Activated gamma-delta T cell (primary cell): ENCODE results near the gene DNAL4.

ENCODE experiments used
- DNase-seq: peaks from one replicate; lab custom pipeline; 2025; lab: John Stamatoyannopoulos, UW

DNAL4 gene

DNA sequence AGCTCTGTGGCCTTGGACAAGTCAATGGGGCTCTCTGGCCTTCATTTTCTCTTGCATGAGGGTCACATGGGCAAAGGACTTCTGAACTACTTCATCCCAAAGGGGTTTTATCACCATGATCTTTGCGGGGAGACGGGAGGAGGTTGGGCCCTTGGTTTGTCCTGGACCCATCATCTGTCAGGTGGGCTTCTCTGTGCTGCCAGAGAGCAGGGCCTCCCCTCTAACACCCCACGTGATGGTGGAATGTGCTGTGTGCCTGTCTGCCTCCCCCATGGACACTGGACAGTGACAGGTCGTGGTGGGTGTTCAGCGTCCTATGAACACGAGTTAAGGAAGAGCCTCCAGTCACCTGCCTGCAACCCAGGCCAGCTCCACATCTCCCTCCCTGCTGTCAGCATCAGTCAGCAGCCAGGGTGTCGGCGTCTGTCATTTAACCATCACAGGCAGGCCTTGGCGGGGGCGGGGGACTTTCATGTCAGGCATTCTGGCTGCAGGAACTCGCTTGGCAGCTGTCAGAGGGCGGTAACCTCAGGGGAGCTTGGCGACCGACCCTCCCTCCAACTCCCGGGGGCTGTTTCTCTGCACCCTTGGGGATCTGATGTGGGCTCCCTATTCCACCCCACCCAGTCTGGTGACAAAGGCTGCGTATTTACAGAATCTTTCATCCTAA, 35.5 kb downstream of the DNAL4 start:
- no peak for DNase-seq

DNA sequence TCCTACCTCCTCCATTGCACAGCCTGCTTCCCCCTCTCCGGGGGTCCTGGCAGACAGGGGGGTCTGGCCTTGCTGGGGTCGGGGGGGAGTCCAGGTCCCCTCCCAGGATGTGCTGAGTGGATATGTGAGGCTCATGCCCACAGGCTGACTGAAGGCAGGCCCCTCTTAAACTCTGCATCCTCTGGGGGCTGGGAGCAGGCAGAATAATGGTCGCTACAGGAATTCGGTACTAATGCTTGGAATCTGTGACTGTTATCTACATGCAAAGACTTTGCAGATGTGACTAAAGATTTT, 36.5 kb downstream of the DNAL4 start:
- DNase-seq = no peak

DNA sequence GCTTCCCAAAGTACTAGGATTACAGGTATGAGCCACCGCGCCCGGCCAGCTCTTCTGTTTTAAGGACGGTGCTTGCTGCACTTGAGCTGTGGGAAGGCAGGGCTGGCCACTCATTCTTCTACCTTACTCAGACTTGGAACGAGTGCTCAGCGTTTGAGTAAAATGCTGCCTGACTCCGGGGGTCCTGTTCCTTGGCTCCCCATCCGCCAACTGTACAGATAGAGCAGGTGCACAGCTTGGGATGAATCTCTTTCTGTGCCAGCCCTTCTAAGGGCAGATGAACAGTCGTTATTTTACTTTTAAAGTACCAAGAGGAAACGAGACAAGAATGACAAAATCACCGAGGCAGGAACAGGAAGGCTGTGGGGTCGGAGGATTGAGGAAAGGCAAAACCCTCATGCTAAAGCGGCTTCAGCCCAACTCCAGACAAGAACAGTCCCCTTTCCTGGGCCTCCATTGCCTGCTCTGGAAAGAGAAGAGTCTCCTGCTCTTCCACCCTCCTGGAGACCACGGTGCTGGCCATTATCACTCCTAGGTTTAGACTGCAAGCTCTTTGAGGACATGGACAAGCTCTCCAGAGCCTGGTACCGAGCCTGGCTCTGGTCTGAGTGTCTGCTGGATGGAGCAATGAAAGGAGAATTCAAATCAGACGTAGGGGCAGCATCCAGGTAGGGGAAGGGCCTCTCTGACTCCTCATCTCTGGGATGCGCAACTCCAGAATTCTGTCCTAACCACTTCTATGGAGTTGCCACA, 37.1 kb downstream of the DNAL4 start:
- DNase-seq = no peak

DNA sequence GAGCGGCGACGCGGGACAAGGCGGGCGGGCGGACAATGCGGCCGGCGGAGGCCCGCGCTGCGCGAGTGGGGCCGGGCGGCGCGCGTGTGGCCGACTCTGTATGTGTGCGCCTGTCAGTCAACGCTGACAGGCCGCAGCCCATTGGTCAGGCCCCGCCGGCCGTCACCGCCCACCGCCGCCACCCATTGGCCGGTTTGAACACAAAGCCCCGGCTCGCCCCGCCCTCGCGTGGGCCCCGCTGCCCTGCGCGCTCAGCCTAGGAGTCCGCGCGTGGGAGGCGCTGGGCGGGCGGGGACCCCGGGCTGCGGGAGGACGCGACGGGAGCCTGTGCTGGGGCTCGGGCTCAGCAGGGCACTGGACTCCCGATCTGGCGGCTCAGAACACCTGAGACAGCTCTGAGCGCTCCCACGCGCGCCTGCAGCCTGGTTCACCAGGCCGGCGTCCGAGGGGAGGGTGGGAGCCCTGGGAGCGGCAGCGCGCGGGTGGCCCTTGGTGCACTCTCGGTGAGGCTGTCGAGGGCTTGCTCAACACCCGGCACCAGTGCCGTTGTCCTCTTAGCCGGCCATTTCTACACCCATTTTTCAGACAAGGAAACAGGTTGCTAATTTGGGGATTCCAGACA, 37.9 kb downstream of the DNAL4 start, which contains the start of gene SUN2:
TSS of gene SUN2 (minus strand) at position 88 of the 622 bp plus-strand sequence. CDS start 3,370 bp downstream, outside the sequence.
- DNase-seq = peak; percentile 94

DNA sequence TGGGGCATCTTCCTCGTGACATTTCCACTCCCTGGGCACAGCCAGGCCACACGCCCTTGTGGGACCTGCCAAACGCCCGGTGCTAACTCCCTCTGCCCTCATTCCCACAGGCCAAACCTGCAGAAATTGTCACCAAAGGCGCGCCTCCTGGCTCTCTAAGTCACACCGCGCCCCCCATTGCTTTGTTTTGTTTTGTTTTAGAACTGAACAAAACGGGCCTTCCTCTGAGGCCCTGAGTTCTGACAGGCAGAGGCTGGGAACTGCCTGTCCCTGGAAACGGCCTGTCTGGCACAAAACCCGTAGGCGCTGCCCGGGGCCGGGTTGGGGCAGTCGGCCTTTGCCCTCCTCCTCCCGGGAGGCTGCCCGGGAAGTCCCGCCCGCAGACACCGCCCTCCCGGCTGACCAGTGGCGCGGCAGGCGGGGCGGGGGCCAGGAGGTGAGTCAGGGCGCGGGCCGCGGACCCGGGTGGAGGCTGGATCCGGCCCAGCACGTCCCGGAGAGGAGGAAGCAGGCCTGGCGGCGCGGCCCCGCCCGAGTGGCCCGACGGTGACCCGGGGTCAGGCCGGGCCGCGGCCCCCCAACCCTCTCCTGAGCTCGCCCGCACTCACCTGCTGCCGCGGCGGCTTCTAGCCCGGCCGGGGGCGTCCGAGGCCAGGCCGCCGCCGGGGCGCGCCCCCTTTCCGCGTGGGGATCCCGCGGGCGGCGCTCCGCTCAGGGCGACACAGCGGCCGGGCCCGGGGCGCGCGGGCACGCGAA, 38.6 kb downstream of the DNAL4 start:
- DNase-seq = peak; percentile 56

DNA sequence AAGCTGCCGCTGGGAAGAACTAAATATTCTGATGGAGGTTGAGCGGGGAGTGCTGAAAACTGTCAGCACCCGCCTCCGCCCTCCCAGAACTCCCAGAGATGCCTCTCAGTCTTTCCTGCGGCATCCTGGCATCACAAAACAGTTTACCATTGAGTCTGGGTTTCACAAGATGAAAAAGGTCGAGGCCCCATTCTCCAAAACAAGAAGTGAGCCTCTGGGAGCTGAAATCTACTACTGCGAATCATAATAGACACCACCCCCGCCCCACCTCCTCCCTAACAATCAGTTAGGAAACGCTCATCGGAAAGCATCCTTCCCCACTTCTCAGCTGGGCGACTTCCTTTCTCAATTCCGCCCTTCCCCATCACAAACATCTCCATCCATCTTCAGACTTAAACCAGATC, 39.2 kb downstream of the DNAL4 start:
- DNase-seq = no peak

DNA sequence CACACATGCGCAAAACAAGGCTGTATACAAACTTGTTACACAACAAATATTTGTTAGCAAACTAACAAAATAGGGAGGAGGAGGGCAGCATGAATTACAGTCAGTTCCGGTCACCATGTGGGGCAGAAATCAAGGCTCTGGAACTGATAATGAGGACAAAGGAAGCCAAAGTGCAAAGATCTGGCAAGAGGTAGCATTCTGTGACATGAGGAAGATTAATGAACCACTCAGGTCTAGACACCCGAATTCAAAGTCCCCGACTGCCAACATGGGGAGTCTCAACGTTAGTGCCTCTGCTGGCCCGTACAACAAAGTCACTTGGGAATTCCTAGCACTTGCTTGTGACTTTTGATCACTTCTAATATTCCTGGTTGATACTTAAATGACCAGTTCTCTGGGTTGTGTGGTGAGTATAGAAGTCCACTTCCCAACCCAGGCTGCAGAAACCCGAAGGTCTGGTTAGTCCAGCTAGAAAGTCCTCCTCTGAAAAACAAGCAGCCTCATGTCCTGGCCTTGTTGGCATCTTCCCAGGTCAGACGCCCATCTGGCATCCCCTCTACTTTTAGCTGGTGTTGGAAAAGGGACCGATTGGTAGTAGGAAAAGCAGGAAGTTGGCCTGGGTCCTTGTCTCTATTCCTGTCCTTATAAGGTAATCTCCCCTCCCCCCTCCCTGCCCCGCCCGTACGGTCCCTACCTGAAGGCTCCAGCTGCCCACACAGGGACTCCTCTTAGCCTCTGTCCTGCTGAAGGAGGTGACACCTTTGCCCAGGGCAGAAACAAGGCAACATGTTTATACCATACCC, 39.8 kb downstream of the DNAL4 start:
- DNase-seq = no peak

DNA sequence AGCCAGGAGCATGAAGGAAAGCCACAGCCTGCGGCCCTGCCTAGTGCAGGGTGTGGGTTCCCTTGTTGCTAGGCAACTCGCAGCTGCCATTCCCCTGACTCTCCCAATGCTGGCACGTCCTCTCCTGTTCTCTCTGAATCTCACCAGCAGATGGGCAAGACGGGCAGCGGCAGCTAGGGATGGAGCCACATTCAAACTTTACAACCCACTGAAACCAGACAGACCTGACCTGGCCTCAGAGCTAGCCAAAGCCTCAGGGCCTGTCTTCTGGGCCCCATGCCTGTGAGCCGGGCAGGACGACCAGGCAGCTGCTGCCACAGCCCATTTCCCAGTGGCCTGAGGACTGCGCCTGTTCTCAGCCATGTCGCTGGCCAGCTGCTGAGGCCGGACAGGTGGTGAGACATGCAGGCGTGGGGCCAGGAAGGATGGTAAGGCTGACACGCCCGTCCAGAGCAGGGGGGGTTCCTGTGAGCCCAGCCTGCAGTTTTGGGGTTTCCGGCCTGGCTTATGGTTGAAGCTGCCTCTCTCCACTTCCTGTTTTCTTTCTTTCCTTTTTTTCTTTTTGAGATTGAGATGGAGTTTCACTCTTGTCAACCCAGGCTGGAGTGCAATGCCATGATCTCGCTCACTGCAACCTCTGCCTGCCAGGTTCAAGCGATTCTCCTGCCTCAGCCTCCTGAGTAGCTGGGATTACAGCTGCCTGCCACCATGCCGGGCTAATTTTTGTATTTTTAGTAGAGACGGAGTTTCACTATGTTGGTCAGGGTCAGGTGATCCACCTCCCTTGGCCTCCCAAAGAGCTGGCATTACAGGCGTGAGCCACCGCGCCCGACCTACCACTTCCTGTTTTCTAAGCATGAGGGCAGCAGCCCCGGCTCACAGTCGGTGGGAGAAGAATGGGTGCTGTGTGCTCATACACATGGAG, 42.3 kb downstream of the DNAL4 start:
- peak; percentile 37 for DNase-seq

DNA sequence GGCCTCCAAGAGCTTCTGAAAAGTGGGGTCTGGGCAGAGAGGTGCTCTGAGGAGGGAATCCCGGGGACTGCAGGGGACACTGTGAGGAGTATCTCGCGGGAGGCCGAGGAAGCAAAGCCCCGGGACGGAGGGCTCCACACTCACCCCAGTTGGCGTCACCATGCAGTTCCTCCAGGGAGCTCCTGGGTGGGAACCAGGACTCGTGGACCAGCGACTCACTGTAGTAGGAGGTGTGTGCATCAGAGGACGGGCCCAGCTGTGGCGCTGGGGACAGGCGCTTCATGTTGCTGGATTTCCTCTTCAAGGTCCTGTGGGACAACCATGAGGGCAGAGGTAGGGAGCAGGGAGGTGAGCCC, 42.9 kb downstream of the DNAL4 start:
- DNase-seq = no peak

DNA sequence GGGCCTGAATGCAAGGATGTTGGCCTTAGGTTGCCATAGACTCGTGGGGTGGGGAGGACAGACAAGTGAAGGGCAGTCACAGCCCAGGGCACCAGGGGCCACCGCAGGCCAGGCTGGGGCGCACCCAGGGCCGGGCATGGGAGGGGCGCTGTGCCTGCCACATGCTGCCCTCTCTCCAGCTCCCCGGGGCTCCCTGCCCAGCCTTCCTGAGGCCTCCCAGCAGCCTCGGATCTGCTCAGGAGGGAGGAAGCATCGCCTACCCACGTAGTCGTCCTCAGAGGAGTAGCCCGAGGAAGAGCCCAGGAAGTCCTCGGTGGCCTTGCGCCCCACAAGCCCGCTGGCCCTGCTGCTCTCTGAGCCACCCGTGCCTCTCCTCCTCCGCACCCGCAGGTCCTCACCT, 43.3 kb downstream of the DNAL4 start:
- no peak for DNase-seq

DNA sequence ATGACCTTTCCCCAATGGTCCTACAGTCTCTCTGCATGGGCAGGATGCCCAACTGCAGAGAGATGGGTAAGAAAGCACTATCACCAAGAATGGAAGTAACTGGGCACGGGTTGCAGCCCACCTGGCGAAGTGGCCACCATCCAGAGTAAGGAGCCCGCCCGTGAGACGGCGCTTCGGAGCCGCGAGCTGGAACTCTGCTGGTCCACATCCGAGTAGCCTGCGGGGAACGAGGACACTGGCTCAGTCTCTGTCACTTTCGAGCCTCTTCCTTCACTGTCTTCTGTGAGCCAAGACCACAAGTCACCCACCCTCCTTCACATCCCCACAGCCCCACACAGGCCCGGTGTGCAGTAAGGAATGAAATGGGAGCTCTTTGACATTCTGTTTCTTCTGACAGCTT, 43.8 kb downstream of the DNAL4 start:
- DNase-seq = no peak

DNA sequence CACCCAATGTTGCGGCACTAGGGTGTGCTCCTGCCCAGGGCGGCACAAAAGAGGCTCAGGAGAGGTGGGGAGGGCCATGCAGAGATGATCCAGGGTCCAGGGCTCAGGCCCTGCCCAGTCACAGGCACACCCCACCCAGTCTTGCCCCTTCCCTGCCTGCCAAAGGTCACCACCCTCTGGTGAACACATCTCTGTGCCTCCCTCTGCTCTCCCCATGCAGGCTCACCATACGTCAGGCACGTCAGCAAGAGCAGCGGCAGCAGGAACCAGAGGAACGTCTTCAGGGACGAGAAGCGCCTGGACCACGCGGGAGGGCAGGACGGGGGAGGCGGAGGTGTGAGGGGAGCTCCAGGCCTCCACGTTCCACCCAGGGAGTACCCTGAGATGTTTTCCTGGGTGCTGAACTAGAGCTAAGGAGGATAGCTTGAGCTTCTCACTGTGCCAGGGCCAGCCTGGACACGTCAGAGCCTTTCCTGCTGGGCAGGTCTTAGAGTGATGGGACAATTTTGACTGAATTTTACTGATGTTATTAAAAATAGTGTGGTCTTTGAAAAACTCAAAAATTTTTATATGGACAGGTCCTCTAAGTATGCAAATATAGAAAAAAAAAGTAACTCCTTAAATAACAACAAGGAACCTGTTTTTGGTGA, 45.3 kb downstream of the DNAL4 start:
- DNase-seq = no peak

DNA sequence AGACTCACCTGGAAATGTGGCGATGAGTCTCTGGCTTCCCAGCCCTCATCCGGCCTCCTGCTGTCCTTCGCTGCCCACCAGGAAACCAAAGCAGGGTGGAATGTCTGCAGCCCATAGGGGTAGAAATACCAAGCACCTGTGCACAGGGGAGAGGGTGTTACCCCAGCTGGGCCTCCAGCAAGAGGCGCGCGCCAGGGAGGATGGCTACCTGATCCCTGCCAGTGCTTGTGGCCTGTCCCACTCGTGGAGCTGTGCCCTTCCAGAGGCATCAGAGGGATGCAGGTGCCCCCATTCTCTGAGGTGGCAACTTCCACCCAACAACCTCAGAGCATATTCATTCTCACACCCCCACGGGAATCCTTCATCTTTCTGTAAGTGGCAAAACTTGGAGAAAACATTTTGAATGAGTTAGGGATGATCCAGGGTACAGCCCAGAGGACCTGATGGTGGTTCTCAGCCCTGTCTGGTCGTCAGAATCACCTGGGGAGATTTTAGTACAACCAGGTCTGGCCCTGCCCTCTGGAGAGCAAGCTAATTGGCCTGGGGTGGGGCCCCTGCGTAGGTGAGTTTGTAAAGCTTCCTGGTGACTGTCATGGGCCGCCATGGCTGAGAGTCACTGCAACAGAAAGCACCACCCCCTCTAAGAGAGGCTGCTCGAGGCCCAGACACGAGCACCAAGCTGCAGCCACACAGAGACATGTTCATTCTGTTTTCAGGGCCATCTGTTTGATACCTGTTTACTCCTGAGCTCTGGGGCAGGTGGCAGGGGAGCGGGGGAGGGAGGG, 48.1 kb downstream of the DNAL4 start:
- DNase-seq = no peak

DNA sequence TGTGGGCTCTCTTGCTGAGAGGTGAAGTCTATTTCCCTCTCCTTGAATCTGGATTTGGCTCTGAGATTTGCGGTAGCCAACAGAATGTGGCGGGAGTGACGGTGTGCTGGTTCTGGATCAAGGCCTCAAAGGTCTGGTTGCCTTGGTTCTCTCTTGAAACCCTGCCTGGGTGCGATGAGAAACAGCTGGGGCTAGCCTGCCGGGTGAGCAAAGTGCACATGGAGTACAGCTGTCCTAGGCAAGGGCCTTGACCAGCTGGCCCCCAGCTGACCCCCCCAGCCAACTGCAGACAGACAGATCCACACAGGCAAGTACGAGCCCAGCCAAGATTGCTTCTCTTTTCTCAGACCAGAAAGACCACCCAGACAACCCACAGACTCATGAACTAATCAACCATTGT, 49.0 kb downstream of the DNAL4 start:
- no peak for DNase-seq

DNA sequence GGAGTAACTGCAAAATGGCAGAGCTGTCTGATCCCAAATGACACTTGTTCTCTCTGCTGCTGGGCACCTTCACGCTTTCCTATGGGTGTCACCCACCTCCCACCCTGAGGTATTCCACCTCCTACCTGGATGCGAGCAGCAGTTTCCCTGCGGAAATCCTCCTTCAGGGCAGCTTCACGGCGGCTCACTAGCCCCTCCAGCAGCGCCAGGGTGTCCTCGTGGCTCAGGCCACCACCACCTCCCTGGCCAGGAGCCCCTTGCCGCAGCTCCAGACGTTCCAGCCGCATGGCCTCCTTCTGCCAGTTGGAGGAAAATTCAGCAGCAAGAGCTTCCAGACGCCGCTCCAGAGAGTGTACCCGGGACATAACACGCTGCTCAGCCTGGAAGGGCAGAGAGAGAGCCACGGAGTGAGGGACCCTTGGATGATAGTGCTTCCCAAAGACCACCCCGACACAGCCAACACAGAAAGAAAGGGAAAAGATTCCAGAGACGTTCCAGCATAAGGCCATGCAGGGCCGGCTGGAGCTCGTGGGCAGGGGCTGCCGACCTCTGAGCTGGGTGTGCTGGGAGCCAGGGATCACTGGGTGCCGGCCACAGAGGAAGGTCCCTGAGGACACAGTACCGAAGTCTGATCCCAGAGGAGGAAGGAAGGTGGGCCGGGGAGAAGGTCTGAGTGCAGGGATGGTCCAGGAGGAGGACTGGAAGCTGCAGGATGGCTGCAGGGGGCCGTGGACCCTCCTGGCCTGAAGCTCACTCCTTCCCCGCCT, 51.6 kb downstream of the DNAL4 start:
- DNase-seq = no peak

DNA sequence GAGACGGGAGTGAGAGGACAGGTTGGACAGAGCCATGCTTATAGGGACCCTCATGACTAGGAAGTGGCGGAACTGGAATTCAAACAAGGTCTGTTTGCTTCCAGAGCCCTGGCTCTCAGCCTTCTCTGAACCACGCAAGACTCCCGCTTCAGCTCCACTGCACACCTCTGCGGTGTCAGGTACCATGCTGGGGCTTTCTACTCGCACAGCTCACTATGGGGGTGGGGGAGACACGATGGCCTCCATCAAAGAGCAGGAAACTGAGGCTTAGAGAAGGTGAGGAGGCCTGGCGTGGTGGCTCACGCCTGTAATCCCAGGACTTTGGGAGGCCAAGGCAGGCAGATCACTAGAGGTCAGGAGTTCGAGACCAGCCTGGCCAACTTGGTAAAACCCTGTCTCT, 52.4 kb downstream of the DNAL4 start:
- DNase-seq = no peak

DNA sequence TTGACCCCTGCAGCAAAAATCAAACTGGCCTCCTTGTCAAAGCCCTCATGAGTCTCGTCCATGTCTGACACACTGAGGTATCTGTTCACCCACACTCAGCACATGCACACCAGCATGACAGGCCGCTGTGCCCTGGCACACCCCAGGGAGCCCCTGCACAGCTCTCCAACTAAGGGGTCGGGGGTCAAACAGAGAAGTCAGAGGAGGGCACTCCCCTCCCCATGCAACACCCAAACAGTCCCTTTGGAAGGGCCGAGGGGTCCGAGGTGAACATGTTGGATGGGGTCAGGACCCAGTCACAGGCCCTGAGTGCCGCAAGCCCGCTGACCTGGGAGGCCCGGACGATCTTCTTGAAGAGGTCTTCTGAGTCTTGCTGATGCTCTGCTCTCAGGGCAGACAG, 52.8 kb downstream of the DNAL4 start:
- no peak for DNase-seq

DNA sequence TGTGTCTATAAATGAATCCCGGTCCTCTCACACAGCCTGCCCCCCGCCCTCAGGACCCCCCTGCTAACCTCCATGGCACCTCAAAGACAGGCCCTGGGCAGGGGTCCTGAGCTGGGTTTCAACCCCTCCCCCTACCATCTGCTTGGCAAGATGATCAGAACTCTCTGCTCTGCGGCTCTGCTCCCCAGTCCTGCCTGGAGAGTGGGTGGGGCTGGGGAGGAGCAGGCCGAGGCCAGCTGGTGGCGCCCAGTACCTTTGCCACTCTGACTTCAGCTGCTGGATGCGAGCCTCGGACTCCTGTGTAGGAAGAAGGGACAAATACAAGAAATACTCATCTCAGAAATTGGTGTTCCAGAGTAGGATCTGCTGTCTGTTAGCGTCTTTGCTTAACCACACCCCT, 53.2 kb downstream of the DNAL4 start:
- DNase-seq = no peak
